ENCODE results near the gene COL27A1.

COL27A1 gene

GRCh38 chr9:114278356-114278755, 123.0 kb downstream of the COL27A1 start:
- H3K27me3 ChIP-seq (ENCODE audit: insufficient read depth, low read length): no peaks in the 10 kb centered on the region
- H3K4me3 ChIP-seq (ENCODE audit: low read depth, low read length): no peak overlapping the region
- H3K79me2 ChIP-seq (ENCODE audit: control insufficient read depth, insufficient read depth, low read length, unreplicated experiment): no peaks in the 10 kb centered on the region
- H2AFZ ChIP-seq (ENCODE audit: low read length, unreplicated experiment): no peak overlapping the region
- peak overlapping the region; percentile 25; the same call in 1 of the 2 replicates for H3K27ac ChIP-seq (ENCODE audit: low read depth, low read length)
- H3K36me3 ChIP-seq (ENCODE audit: insufficient read depth, low read length): no peaks in the 10 kb centered on the region
- peaks cover 40% of the 10 kb centered on the region for H3K4me1 ChIP-seq (ENCODE audit: control insufficient read depth, insufficient read depth, low read length, unreplicated experiment)

GRCh38 chr9:114278881-114279570, 123.7 kb downstream of the COL27A1 start:
- H3K36me3 ChIP-seq (ENCODE audit: insufficient read depth, low read length): no peaks in the 10 kb centered on the region
- H3K4me3 ChIP-seq (ENCODE audit: low read depth, low read length): no peak overlapping the region
- no peak overlapping the region for H2AFZ ChIP-seq (ENCODE audit: low read length, unreplicated experiment)
- H3K79me2 ChIP-seq (ENCODE audit: control insufficient read depth, insufficient read depth, low read length, unreplicated experiment): no peaks in the 10 kb centered on the region
- peaks cover 40% of the 10 kb centered on the region for H3K4me1 ChIP-seq (ENCODE audit: control insufficient read depth, insufficient read depth, low read length, unreplicated experiment)
- H3K27me3 ChIP-seq (ENCODE audit: insufficient read depth, low read length): no peaks in the 10 kb centered on the region
- no peak overlapping the region; the same call in 1 of the 2 replicates for H3K27ac ChIP-seq (ENCODE audit: low read depth, low read length)

- no peak overlapping the region for H2AFZ ChIP-seq (ENCODE audit: low read length, unreplicated experiment)
- no peaks in the 10 kb centered on the region for H3K36me3 ChIP-seq (ENCODE audit: insufficient read depth, low read length)
- H3K79me2 ChIP-seq (ENCODE audit: control insufficient read depth, insufficient read depth, low read length, unreplicated experiment): no peaks in the 10 kb centered on the region
- H3K27ac ChIP-seq (ENCODE audit: low read depth, low read length): no peak overlapping the region
- no peaks in the 10 kb centered on the region for H3K27me3 ChIP-seq (ENCODE audit: insufficient read depth, low read length)
- H3K4me1 ChIP-seq (ENCODE audit: control insufficient read depth, insufficient read depth, low read length, unreplicated experiment): peaks cover 40% of the 10 kb centered on the region
- no peak overlapping the region for H3K4me3 ChIP-seq (ENCODE audit: low read depth, low read length)
Observed at GRCh38 chr9:114279693-114280092, 124.4 kb downstream of the COL27A1 start.

- Histone ChIP-seq H3K4me3 (ENCODE audit: low read depth, low read length) (no peak overlapping the region), H3K4me1 (ENCODE audit: control insufficient read depth, insufficient read depth, low read length, unreplicated experiment) (peaks cover 41% of the 10 kb centered on the region), H3K79me2 (ENCODE audit: control insufficient read depth, insufficient read depth, low read length, unreplicated experiment) (no peaks in the 10 kb centered on the region), H3K27me3 (ENCODE audit: insufficient read depth, low read length) (no peaks in the 10 kb centered on the region), H3K27ac (ENCODE audit: low read depth, low read length) (no peak overlapping the region), H3K36me3 (ENCODE audit: insufficient read depth, low read length) (no peaks in the 10 kb centered on the region), H2AFZ (ENCODE audit: low read length, unreplicated experiment) (no peak overlapping the region)
Observed at GRCh38 chr9:114280636-114281472, 125.5 kb downstream of the COL27A1 start.

GRCh38 chr9:114281473-114282103, 126.3 kb downstream of the COL27A1 start:
- Histone ChIP-seq H2AFZ (ENCODE audit: low read length, unreplicated experiment) (no peak overlapping the region), H3K4me1 (ENCODE audit: control insufficient read depth, insufficient read depth, low read length, unreplicated experiment) (peaks cover 39% of the 10 kb centered on the region), H3K79me2 (ENCODE audit: control insufficient read depth, insufficient read depth, low read length, unreplicated experiment) (no peaks in the 10 kb centered on the region), H3K4me3 (ENCODE audit: low read depth, low read length) (no peak overlapping the region), H3K27ac (ENCODE audit: low read depth, low read length) (no peak overlapping the region), H3K27me3 (ENCODE audit: insufficient read depth, low read length) (no peaks in the 10 kb centered on the region), H3K36me3 (ENCODE audit: insufficient read depth, low read length) (no peaks in the 10 kb centered on the region)

- Histone ChIP-seq H3K79me2 (ENCODE audit: control insufficient read depth, insufficient read depth, low read length, unreplicated experiment) (no peaks in the 10 kb centered on the region), H3K4me1 (ENCODE audit: control insufficient read depth, insufficient read depth, low read length, unreplicated experiment) (peaks cover 34% of the 10 kb centered on the region), H2AFZ (ENCODE audit: low read length, unreplicated experiment) (no peak overlapping the region), H3K27ac (ENCODE audit: low read depth, low read length) (no peak overlapping the region), H3K36me3 (ENCODE audit: insufficient read depth, low read length) (no peaks in the 10 kb centered on the region), H3K27me3 (ENCODE audit: insufficient read depth, low read length) (no peaks in the 10 kb centered on the region), H3K4me3 (ENCODE audit: low read depth, low read length) (no peak overlapping the region)
Observed at GRCh38 chr9:114282104-114282485, 126.8 kb downstream of the COL27A1 start.

- Histone ChIP-seq H3K4me3 (ENCODE audit: low read depth, low read length) (no peak overlapping the region), H3K36me3 (ENCODE audit: insufficient read depth, low read length) (no peaks in the 10 kb centered on the region), H2AFZ (ENCODE audit: low read length, unreplicated experiment) (no peak overlapping the region), H3K27ac (ENCODE audit: low read depth, low read length) (no peak overlapping the region), H3K79me2 (ENCODE audit: control insufficient read depth, insufficient read depth, low read length, unreplicated experiment) (no peaks in the 10 kb centered on the region), H3K27me3 (ENCODE audit: insufficient read depth, low read length) (no peaks in the 10 kb centered on the region), H3K4me1 (ENCODE audit: control insufficient read depth, insufficient read depth, low read length, unreplicated experiment) (peaks cover 31% of the 10 kb centered on the region)
Observed at GRCh38 chr9:114282507-114282906, 127.2 kb downstream of the COL27A1 start.

GRCh38 chr9:114282926-114283325, 127.6 kb downstream of the COL27A1 start:
- no peaks in the 10 kb centered on the region for H3K36me3 ChIP-seq (ENCODE audit: insufficient read depth, low read length)

GRCh38 chr9:114283551-114284111, 128.3 kb downstream of the COL27A1 start:
- H3K27ac ChIP-seq (ENCODE audit: low read depth, low read length): no peak overlapping the region
- no peaks in the 10 kb centered on the region for H3K79me2 ChIP-seq (ENCODE audit: control insufficient read depth, insufficient read depth, low read length, unreplicated experiment)
- no peak overlapping the region for H3K4me3 ChIP-seq (ENCODE audit: low read depth, low read length)
- peaks cover 20% of the 10 kb centered on the region for H3K4me1 ChIP-seq (ENCODE audit: control insufficient read depth, insufficient read depth, low read length, unreplicated experiment)
- H3K27me3 ChIP-seq (ENCODE audit: insufficient read depth, low read length): no peaks in the 10 kb centered on the region
- no peaks in the 10 kb centered on the region for H3K36me3 ChIP-seq (ENCODE audit: insufficient read depth, low read length)
- H2AFZ ChIP-seq (ENCODE audit: low read length, unreplicated experiment): no peak overlapping the region

More at GRCh38 chr9:114282926-114283325, 127.6 kb downstream of the COL27A1 start:
- no peaks in the 10 kb centered on the region for H3K27me3 ChIP-seq (ENCODE audit: insufficient read depth, low read length)
- H3K79me2 ChIP-seq (ENCODE audit: control insufficient read depth, insufficient read depth, low read length, unreplicated experiment): no peaks in the 10 kb centered on the region
- peaks cover 27% of the 10 kb centered on the region for H3K4me1 ChIP-seq (ENCODE audit: control insufficient read depth, insufficient read depth, low read length, unreplicated experiment)
- no peak overlapping the region for H2AFZ ChIP-seq (ENCODE audit: low read length, unreplicated experiment)
- no peak overlapping the region for H3K27ac ChIP-seq (ENCODE audit: low read depth, low read length)
- H3K4me3 ChIP-seq (ENCODE audit: low read depth, low read length): no peak overlapping the region

GRCh38 chr9:114284316-114285060, 129.2 kb downstream of the COL27A1 start:
- no peak overlapping the region for H3K4me3 ChIP-seq (ENCODE audit: low read depth, low read length)
- H2AFZ ChIP-seq (ENCODE audit: low read length, unreplicated experiment): no peak overlapping the region
- H3K27me3 ChIP-seq (ENCODE audit: insufficient read depth, low read length): no peaks in the 10 kb centered on the region
- no peaks in the 10 kb centered on the region for H3K79me2 ChIP-seq (ENCODE audit: control insufficient read depth, insufficient read depth, low read length, unreplicated experiment)
- no peak overlapping the region for H3K27ac ChIP-seq (ENCODE audit: low read depth, low read length)
- H3K36me3 ChIP-seq (ENCODE audit: insufficient read depth, low read length): no peaks in the 10 kb centered on the region
- H3K4me1 ChIP-seq (ENCODE audit: control insufficient read depth, insufficient read depth, low read length, unreplicated experiment): peaks cover 12% of the 10 kb centered on the region

Data from ACC112 (cell line).